GM11168 (cell line): ENCODE data around the gene SYNGR2.

Source experiments
- in situ Hi-C: fragments of 300-500 bp; cut with MboI; formaldehyde crosslinking; loops from one replicate; pipeline ENCODE4 v1.12.0; 2022; ENCODE audit warnings: low sequenced_read_pairs; ENCODE audit not compliant: unreplicated experiment

Gene SYNGR2

GRCh38 chr17:78186692-78187595 lies 18.6 kb downstream of the SYNGR2 start, which contains the start of the genes AFMID and TK1:
TSS of gene AFMID (plus strand) at chr17:78187362. CDS start at chr17:78187371, 9 bp downstream.
TSS of gene TK1 (minus strand) at chr17:78187052. CDS start at chr17:78186994, 58 bp downstream.
- in situ Hi-C loops, result no loop called here

- in situ Hi-C loops, result no loop called here
These were observed 28.3 kb downstream of the SYNGR2 start for GRCh38 chr17:78196716-78197115.

- in situ Hi-C loops, result no loop called here
These were observed 28.9 kb downstream of the SYNGR2 start for GRCh38 chr17:78197147-78197832.

GRCh38 chr17:78200451-78200850 lies 32.1 kb downstream of the SYNGR2 start:
- in situ Hi-C loops, result no loop called here

GRCh38 chr17:78202666-78203065 lies 34.3 kb downstream of the SYNGR2 start:
- in situ Hi-C loops, result no loop called here

- in situ Hi-C loops, result no loop called here
These were observed 36.2 kb downstream of the SYNGR2 start for GRCh38 chr17:78204387-78205123.

- in situ Hi-C loops, result no loop called here
These were observed 36.9 kb downstream of the SYNGR2 start for GRCh38 chr17:78205124-78205775.

GRCh38 chr17:78206298-78206697 lies 37.9 kb downstream of the SYNGR2 start:
- in situ Hi-C loops, result no loop called here

- in situ Hi-C loops, result no loop called here
These were observed 40.1 kb downstream of the SYNGR2 start for GRCh38 chr17:78208486-78208885.

GRCh38 chr17:78210111-78210510 lies 41.7 kb downstream of the SYNGR2 start:
- in situ Hi-C loops, result no loop called here

GRCh38 chr17:78211032-78211431 lies 42.7 kb downstream of the SYNGR2 start:
- in situ Hi-C loops, result no loop called here

- in situ Hi-C loops, result no loop called here
These were observed 45.8 kb downstream of the SYNGR2 start, which contains the start of gene BIRC5 for GRCh38 chr17:78214016-78214705. TSS of gene BIRC5 (plus strand) at chr17:78214253. CDS start at chr17:78214317, 64 bp downstream.

- in situ Hi-C loops, result no loop called here
These were observed 46.3 kb downstream of the SYNGR2 start for GRCh38 chr17:78214706-78215061.

GRCh38 chr17:78219396-78220150 lies 51.2 kb downstream of the SYNGR2 start:
- in situ Hi-C loops, result no loop called here
